Measurements from ENCODE around the gene RFC1.
"Not testable (repeated sequence)": the region's sequence is repeated elsewhere in the genome, so short reads cannot be mapped to it uniquely, and the experiment has no call there.

- not testable (repeated sequence) for TF ChIP-seq EZH2 (IDR thresholded peaks at IDR 0.05; ENCODE audit: low read depth)
- TF ChIP-seq, protein P1, sequence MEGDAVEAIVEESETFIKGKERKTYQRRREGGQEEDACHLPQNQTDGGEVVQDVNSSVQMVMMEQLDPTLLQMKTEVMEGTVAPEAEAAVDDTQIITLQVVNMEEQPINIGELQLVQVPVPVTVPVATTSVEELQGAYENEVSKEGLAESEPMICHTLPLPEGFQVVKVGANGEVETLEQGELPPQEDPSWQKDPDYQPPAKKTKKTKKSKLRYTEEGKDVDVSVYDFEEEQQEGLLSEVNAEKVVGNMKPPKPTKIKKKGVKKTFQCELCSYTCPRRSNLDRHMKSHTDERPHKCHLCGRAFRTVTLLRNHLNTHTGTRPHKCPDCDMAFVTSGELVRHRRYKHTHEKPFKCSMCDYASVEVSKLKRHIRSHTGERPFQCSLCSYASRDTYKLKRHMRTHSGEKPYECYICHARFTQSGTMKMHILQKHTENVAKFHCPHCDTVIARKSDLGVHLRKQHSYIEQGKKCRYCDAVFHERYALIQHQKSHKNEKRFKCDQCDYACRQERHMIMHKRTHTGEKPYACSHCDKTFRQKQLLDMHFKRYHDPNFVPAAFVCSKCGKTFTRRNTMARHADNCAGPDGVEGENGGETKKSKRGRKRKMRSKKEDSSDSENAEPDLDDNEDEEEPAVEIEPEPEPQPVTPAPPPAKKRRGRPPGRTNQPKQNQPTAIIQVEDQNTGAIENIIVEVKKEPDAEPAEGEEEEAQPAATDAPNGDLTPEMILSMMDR (conservative IDR thresholded peaks at IDR 0.05): not testable (repeated sequence)
These were observed 5.6 kb downstream of the RFC1 start for GRCh38 chr4:39360611-39361010.
